GM10847 (cell line): Measurements from ENCODE around the gene MXI1.

Source experiments
- POLR2A ChIP-seq: IDR thresholded peaks from 2 replicates; pipeline ENCODE4 v1.6.1; 2011; ENCODE audit not compliant: insufficient read length; ENCODE audit errors: extremely low read depth

MXI1 gene

DNA sequence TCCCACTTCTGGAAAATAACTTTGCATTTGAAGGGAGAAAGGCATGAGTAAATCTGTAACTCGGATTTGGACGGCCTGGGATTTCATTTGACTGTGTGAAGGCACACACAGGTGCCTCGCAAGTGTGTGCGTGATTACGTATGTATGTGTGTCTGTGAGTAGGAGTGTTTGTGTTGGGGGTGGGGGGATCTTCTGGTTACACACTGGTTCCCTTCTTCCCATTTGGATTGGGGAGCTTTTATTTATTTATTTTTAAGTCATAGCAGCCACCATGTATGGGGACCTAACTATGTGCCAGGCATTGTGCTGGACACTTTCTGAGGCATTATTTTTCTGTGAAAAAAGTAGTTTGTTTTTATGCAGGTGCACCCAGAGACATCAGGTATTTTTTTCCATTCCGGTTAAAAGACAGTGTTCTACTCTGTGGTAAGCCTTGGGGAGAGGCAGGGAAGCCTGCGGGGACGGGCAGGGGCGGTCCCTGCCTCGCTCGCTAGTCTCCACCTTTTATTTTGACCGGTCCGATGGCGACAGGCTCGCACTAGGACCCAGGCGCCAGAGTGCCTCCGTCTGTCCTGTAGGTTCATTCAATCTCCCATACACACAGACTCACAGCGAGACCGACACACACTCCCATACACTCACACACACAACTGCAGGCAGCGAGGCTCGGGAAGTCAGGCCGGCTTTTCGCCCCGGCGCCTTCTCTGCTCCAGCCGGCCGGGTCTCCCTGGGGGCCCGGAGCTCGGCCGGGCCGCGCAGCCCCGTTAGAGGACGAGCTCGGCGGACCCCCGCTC, at the start of gene MXI1:
Gene MXI1, plus strand, starts transcription at position 595 of the 794 bp plus-strand sequence. CDS start 204 bp downstream, outside the sequence.
- TF ChIP-seq POLR2A, result no peak

DNA sequence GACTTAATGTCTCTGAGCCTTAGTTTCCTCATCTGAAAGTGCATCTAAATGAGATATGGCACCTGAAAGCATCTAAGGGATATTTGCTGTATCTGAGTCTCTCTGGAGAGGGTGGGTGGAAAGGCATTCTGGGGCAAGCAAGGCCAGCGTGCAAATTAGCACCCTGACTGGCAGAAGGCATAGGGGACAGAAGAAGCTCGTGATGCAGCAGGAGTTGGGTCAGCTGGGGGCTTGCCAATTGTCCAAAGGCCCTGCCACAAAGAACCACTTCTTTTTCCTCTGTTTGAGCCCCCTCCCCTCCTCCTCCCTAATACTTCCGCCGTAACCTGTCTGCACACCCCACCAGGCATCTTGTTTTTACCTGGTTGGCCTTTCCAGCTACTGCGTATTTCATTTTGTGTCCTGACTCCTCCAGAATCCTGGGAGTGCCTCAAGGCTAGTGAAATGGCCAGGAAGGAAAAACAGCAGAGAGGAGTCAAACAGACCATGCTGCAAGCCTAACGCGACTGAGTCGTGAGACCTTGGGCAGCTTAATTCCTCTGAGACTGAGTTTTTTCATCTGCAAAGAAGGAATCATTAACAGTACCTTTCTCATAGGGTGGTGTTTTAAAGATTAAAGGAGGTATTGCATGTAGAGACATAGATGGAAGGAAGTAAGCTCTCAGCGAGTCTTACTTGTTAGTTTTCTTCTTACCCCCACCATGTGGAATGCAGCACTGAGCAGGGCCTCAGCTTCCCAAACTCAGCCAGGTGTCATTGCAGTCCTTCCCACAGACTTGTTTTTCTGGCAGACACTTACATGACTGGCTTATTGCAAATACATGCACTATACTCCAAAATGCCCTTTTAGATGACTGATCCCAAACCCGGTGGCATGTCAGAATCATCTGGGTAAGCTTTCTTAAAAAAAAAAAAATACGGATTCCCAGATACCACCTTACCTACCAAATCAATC, 49.1 kb upstream of the MXI1 start:
- TF ChIP-seq POLR2A, result no peak

DNA sequence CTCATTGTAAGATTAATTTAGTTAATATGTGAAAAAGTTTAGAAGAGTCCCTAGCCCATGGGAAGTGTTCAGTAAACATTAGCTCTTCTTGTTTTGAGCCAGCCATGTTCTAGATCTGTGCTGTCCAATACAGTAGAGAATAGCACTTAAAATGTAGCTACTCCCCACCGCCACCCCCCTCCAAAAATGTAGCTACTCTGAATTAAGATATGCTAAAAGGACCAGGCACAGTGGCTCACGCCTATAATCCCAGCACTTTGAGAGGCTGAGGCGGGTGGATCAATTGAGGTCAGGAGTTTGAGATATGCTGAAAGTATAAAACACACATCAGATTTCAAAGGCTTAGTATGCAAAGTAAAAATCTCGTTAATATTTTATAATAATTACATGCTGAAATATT, 47.3 kb upstream of the MXI1 start:
- TF ChIP-seq POLR2A, result no peak

DNA sequence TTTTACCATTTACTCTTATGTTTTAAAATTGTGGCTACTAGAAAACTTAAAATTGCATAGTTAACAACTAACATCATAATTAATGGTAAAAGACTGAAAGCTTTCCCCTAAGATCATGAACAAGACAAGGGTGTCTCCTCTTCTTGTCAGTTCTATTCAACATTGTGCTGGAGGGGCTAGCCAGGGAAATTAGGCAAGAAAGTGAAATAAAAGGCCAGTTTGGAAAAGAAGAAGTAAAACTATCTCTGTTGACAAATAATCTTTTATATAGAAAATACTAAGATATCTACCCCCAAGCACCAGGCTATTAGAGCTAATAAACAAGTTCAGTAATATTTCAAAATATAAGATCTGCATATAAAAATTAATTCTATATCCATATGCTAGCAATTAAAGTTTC, 46.9 kb upstream of the MXI1 start:
- TF ChIP-seq POLR2A, result no peak

DNA sequence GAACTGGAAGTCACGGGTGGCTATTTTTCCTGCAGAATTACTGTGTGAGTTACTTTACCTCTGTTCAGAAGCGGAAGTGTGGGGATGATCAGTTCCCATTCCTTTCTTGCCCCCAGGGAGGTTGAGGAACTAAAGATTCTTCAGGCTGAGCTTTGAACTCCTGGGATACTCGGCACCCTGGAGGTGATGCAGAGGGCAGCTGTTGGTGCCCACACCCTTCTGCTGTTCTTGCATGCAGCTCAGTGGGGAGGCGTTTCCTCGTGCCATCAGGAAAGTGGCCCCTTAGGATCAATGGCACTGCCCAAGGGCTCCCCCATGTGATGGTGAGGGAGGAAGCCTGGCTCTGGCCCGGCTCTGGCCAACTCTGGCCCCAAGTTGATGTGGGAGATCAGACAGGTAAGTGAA, 44.7 kb upstream of the MXI1 start:
- TF ChIP-seq POLR2A, result no peak

DNA sequence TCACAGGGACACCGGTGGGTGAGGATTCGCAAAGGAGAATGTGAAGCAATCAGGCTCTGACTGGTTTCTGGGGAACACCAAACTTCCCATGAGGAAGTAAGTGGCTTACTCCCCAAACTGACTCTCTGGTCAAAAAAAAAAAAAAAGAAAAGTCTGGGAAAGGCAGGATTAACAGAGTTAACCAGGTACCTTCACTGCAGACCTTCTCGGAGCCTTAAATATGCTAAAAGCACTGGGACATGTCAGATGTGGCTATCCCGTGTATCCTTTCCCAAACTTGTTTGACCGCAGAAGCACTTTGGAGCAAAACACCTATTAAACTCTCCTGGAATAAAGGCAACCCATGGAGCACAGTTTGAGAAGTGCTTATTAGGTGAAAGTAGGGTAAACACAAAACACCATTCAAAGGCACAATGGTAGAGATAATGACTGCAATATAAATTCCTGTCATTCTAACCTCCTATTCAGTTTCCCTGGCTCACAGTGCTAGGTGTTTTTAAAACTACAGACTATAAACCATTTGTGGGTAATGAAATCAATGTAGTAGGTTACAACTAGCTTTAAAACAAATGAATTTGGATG, 44.1 kb upstream of the MXI1 start:
- TF ChIP-seq POLR2A, result no peak

DNA sequence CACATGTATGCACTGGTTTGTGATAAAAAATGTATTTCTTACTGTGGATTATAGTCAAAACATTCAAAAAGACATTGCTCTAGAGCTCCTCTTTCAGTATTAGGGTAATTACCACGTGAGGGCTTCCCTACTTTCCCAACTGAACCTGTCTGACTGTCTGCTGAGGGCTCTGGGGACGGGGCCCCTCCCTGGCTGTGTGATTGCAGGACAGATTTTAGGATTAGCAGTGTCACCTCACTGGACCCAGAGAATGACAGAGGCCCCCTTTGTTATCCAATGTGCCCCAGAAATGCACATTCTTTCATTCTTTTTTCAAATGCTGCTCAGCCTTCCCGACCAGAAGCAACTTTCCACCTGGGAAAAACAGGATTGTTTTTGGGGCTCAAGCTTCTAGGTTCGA, 43.6 kb upstream of the MXI1 start:
- TF ChIP-seq POLR2A, result no peak

DNA sequence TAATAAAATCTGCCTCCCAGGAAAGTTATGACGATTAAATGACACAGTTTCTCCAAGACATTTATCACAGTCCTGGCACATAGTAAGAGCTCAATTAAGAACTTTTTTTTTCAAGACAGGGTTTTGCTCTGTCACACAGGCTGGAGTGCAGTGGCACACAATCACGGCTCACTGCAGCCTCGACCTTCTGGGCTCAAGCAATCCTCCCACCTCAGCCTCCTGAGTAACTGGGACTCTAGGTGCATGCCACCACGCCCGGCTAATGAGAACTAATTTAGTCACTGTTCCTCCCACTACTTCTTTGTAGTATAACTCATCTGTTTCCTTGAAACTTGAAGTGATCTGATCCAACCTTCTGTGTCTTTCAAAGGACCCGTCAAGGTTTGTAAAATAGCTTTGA, 42.2 kb upstream of the MXI1 start:
- no peak for TF ChIP-seq POLR2A

DNA sequence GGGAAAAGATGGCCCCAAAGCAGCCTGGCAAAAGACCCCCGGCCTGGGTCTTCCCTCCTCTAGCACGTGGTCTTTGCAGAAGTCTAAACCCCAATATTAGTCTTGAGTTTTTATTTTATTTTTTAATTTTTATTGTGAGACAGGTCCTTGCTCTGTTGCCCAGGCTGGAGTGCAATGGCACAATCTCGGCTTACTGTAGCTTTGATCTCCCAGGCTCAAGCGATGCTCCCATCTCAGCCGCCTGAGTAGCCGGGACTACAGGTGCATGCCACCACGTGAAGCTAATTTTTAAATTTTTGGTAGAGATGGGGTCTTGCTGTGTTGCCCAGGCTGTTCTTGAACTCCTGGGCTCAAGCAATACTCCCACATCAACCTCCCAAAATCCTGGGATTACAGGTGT, 40.3 kb upstream of the MXI1 start:
- no peak for TF ChIP-seq POLR2A

DNA sequence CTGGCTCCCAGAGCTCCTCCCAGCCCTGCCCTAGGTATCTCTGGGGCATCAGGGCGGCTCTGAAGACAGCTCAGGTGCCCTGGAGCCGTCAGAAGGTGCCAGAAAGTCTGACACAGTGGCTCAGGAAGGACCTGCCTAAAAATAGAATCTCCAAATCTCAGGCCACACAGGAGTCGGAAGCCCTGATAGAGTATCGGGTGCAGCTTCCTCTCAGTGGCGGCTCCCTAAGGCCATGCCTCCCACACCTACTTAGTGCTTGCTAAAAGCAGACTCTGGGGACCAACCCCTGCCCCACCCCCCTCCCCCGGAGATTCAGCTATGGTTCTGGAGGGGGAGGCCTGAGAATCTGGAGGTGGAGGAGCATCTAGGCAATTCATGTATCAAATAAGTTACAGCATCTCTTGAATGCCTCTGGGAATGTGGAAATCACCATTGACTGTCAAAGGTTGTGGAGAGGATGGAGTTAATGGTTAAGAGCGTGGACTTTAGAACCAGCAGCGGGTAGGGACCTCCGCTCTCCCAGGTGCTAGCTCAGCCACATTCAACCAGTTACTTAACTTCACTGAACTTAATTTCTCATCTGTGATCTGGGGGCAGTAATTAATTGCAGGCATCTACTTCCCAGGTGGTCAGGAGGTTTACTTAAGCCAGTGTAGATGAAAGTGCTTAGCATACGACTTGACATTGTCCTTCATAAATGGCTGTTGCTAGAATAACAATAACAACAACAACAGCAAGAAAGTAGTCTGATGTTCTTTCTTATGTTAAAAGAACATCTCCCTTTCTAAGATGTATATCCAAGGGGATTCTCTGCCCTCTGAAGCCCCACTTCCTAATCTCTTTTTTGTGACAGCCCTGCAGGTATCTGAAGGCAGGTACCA, 38.6 kb upstream of the MXI1 start:
- no peak for TF ChIP-seq POLR2A

DNA sequence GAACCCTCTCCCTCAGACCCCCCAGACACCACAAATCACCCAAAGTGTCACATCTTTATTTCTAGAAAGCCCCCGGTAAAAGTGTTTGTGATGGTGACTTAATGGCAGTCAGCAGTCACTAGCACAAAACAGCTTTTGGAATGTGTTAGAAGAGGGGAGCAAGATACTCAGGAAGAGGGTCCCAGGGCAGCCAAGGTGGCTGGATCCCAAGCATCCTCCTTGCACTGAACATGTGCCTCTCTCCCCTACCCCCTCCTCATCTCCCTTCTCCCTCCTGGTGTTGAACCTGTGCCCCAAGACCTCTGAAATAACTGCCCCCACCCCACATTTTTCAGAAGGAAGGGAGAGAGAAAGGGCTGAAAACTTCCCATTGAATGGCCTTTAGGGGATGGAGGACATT, 37.8 kb upstream of the MXI1 start:
- no peak for TF ChIP-seq POLR2A

DNA sequence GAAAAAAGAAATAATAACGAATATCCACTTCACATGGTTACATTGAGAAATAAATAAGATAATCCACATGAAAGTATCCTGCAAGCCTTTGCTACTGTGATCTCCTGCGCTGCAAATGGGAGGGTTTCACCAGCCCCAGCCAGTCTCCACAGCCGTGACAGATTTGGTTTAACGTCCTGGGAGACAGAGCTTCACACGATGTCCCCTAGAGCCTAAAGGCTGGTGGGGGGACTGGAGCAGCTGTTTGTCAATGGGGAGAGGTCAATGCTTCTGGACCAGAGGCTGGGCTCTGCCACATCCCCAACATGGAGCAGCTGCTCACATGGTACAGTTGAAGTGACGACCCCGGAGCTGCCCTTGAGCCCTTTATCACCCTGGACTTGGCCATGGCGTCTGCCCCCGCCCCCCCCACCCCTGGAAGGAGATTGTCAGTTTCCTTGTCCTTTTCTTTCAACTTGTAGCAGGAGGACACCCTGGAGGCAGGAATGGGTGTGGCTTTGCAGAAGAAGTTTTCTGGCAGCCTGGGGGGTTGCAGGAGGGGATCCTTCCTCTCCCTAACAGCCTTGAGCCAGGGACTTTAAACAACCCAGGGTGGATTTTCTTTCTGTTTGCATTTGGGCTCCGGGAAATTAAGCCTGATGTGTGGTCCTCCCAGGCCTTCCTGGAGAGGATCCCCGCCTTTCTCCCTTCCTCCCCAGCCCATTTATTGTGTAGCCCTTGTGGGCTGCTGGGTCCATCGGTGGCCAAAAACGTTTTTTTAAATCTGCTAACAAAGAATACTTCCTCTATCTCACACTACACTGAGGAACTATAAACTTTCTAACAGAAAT, 37.0 kb upstream of the MXI1 start:
- TF ChIP-seq POLR2A, result no peak

DNA sequence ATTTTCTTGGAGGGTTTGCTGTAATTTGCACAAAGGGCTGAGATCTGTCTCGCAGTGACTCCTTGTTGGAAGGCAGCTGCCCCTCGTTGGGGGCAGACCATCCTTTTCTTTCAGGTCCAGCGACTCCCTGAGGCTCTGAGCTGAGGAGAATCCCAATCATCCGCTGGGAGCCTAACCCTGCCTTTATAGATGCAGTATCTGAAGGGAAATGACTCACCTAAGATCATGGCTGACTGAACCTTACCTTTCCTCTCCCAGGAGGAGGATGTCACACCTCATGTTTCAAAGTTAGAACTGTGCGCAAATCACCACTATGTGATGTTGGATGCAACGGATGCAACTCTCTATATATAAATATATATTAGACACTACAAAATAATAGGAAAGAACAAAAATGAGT, 36.4 kb upstream of the MXI1 start:
- TF ChIP-seq POLR2A, result no peak

DNA sequence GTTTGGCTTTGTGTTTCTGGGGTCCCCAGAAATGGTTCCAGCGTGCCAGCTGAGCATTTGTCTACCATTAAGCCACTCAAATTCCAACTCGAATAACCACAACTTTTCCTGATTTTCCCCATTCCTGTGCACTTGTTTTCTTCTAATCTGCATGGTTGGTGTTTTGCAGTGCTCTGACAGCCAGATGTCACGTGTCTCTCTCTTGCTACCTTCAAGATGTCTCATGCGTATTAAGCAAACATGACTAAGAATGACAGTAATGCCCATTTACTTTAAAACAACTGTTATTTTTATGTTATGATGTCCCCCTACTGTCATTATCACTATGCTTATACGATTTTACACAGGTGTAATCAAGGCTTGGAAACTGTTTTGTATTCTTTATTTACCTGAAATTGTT, 35.2 kb upstream of the MXI1 start:
- TF ChIP-seq POLR2A, result no peak
